ENCODE data around the gene RTN4R. TPM values are rescaled to one million over a fixed set of nuclear protein-coding genes. Genes with fewer than 3 reads are reported as not detected.

RTN4R gene
- total and polyA plus RNA-seq, 9 of the 15 experiments (the other 6 are each of a cell fraction or from before 2014, with no cell fraction given) = 0.04 to 2.8 (median 1.4) TPM; not detected in 3

DNA sequence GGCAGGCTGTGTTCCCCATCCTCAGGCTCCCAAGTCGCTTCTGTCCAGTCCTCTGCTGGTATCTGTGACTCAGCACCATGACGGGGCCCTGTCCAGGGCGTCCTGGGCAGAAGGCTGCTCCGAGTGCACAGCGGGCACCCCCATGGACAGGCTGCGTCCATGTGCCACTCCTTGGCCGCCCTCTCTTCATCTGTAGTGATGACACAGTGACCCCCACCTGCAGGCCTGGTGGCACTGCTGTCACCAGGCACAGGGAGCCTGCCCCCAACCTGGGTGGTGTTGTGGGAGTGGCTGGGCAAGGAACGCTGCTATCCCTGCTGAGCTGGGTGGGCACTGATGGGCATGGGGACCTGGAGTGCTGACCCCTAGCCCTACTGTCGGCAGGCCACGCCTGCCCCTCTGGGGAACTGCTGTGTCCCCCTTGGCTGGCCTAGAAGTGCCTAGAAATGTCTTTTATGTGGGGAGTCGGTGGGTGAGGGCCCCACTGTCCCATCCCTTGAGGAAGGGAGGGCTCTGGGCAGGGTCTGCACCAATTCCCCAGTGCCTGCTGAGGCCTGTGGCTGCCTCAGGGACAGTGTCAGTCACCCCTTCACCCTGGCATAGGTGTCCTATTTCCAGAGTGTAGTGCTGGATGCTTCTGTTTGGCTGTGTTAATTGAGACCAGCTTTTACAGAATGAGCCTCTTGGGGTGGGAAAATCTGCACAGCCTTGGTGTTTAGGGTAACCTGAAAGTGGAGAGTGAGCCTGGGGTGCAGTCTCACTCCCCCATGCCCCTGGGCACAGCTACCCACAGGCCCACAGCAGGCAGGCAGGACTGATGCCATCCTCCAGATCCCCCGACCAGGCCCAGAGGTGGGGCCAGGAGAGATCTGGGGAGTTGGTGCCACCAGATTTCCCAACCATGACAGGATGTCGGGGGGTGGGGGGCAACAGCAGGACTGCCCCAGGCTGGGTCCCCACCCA, 34.5 kb downstream of the RTN4R start:
- WGBS (ENCODE audit: insufficient coverage, low coverage, missing lambda C conversion rate) = 2% methylated on average over 13 of the region's 13 CpGs
- H3K79me2 ChIP-seq (ENCODE audit: control insufficient read depth, insufficient read depth, low read length) = no peaks in the 10 kb centered on the region
- no peak for ATAC-seq
- no peak for FAIRE-seq
- no peaks in the 10 kb centered on the region for H3K9me3 ChIP-seq (replicated peaks; ENCODE audit: control insufficient read depth, insufficient read depth, low read depth, low read length)
- H3K4me2 ChIP-seq (ENCODE audit: insufficient read depth, low read length) = no peak overlapping the region
- ChIA-PET CTCF (ENCODE audit: low intra/inter-chr PET ratio) (no interaction called here), POLR2A (interaction anchor here (0.6 to 1.0 kb wide), 3 partner anchors 10 to 634 kb away, joined by 3 to 5 read pairs (median 4); no protein-coding TSS in a partner anchor)
- H2AFZ ChIP-seq (ENCODE audit: low read depth, low read length) = no peak overlapping the region
- no peaks in the 10 kb centered on the region for H3K36me3 ChIP-seq (ENCODE audit: control insufficient read depth, insufficient read depth, low read length)
- intact Hi-C loops (cut with micrococcal nuclease) (loop anchor here (10.0 kb wide), 1 partner anchor 259 kb away; no protein-coding TSS in a partner anchor), in situ Hi-C loops (cut with MboI) (no loop called here)
- peaks cover 87 to 100% of the 10 kb centered on the region in 2 experiments for H3K27me3 ChIP-seq (ENCODE audit: control insufficient read depth in 2 of 2, insufficient read depth in 2 of 2, low read length in 2 of 2)
- no peak overlapping the region for H3K4me3 ChIP-seq
- no peak overlapping the region for H3K27ac ChIP-seq (ENCODE audit: extremely low read depth, low read depth, low read length)
- peaks cover 11% of the 10 kb centered on the region for H3K9me1 ChIP-seq (ENCODE audit: control insufficient read depth, insufficient read depth, low read length)
- H4K20me1 ChIP-seq (replicated peaks; ENCODE audit: control insufficient read depth, insufficient read depth, low read length) = peaks cover 83% of the 10 kb centered on the region
- no TSS peak for BruUV-seq (replicated peaks)
- H3K4me1 ChIP-seq (replicated peaks in 1 of 2; ENCODE audit: control insufficient read depth in 2 of 2, insufficient read depth in 2 of 2, low read length in 2 of 2) = peaks cover 0 to 58% of the 10 kb centered on the region in 2 experiments; a peak in 2 of 5 replicates
- peak overlapping the region in 1 of 2 experiments; percentile 57; a peak in 2 of 4 replicates for H3K9ac ChIP-seq (ENCODE audit: insufficient read depth in 1 of 2, low read depth in 2 of 2, low read length in 2 of 2)
- no peak for DNase-seq (ENCODE audit: extremely low read depth in 1 of 4, low spot score in 3 of 4)
- TF ChIP-seq, protein P1, sequence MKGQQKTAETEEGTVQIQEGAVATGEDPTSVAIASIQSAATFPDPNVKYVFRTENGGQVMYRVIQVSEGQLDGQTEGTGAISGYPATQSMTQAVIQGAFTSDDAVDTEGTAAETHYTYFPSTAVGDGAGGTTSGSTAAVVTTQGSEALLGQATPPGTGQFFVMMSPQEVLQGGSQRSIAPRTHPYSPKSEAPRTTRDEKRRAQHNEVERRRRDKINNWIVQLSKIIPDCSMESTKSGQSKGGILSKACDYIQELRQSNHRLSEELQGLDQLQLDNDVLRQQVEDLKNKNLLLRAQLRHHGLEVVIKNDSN (CRISPR knock-in tag; IDR thresholded peaks at IDR 0.05) = 0 out of 2 replicates have a peak, but pooled peaks have one; percentile 5
- TF ChIP-seq FOXA3 (CRISPR knock-in tag; conservative IDR thresholded peaks at IDR 0.05 in 1 of 2, IDR thresholded peaks at IDR 0.05 in 1 of 2) = 0 out of 4 replicates have a peak, but pooled peaks of 1 of the 2 experiments have one; percentile 10
- TF ChIP-seq NR2C2 (CRISPR knock-in tag; IDR thresholded peaks at IDR 0.05) = no peak
- TF ChIP-seq NR2C2 (tag; IDR thresholded peaks at IDR 0.05) = no peak
- no peak for TF ChIP-seq ZNF79 (CRISPR knock-in tag; IDR thresholded peaks at IDR 0.05; ENCODE audit: low read depth)
- no peak for TF ChIP-seq ADNP (tag; IDR thresholded peaks at IDR 0.05)
- 0 out of 2 replicates have a peak, but pooled peaks have one; percentile 15 for TF ChIP-seq ZFPM2 (CRISPR knock-in tag; IDR thresholded peaks at IDR 0.05)
- TF ChIP-seq HDAC6 (IDR thresholded peaks at IDR 0.05; ENCODE audit: low read depth, low read length) = 0 out of 2 replicates have a peak, but pooled peaks have one; percentile 20

Data from K562 (cell line).